ENCODE results near the gene MORC1. TPM values are rescaled to one million over a fixed set of nuclear protein-coding genes. Genes with fewer than 3 reads are reported as not detected.
"Not testable (repeated sequence)": the region's sequence is repeated elsewhere in the genome, so short reads cannot be mapped to it uniquely, and the experiment has no call there.

The MORC1 gene, protein sequence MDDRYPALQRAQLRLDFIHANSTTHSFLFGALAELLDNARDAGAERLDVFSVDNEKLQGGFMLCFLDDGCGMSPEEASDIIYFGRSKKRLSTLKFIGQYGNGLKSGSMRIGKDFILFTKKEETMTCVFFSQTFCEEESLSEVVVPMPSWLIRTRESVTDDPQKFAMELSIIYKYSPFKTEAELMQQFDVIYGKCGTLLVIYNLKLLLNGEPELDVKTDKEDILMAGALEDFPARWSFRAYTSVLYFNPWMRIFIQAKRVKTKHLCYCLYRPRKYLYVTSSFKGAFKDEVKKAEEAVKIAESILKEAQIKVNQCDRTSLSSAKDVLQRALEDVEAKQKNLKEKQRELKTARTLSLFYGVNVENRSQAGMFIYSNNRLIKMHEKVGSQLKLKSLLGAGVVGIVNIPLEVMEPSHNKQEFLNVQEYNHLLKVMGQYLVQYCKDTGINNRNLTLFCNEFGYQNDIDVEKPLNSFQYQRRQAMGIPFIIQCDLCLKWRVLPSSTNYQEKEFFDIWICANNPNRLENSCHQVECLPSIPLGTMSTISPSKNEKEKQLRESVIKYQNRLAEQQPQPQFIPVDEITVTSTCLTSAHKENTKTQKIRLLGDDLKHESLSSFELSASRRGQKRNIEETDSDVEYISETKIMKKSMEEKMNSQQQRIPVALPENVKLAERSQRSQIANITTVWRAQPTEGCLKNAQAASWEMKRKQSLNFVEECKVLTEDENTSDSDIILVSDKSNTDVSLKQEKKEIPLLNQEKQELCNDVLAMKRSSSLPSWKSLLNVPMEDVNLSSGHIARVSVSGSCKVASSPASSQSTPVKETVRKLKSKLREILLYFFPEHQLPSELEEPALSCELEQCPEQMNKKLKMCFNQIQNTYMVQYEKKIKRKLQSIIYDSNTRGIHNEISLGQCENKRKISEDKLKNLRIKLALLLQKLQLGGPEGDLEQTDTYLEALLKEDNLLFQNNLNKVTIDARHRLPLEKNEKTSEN
- not detected for polyA plus RNA-seq

DNA sequence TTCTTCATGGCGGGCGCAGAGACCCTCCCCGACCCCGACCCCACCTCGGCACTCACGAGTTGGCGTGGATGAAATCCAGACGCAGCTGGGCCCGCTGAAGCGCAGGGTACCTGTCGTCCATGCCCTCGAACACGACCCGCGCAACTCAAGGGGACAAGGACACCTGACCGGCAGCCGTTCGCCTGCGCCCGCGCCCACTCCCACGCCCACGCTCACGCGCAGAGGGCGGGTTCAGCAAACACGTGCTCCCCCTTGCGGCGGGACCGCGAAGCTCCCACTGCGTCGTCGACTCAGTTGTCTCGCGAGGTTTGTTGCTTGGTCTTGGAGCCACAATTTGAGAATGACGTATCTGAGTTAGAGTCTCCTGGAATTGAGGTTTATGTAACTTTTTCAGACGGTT, at the start of gene MORC1:
TSS of gene MORC1 (minus strand) at position 196 of the 400 bp plus-strand sequence. CDS start at position 121, 75 bp downstream.
- peaks cover 0 to 5% (median 3%) of the 10 kb centered on the region in 3 donors for H3K9me3 Mint-ChIP-seq
- H3K4me1 Mint-ChIP-seq: peaks cover 0 to 6% (median 3%) of the 10 kb centered on the region in 3 donors
- no peak within 1 kb of the TSS for H3K27ac Mint-ChIP-seq
- peaks cover 5% of the 10 kb centered on the region for H3K27me3 Mint-ChIP-seq
- H3K36me3 Mint-ChIP-seq: no peaks in the 10 kb centered on the region
- H3K4me3 Mint-ChIP-seq: no peak within 1 kb of the TSS

GRCh38 chr3:109165905-109166304, 48.0 kb upstream of the MORC1 start:
- H3K27ac Mint-ChIP-seq: no peak overlapping the region
- H3K27me3 Mint-ChIP-seq: no peaks in the 10 kb centered on the region
- H3K4me3 Mint-ChIP-seq: no peak overlapping the region
- H3K36me3 Mint-ChIP-seq: no peaks in the 10 kb centered on the region
- H3K9me3 Mint-ChIP-seq: peaks cover 1 to 4% (median 2%) of the 10 kb centered on the region in 3 donors
- no peaks in the 10 kb centered on the region for H3K4me1 Mint-ChIP-seq

GRCh38 chr3:109161487-109162123, 43.7 kb upstream of the MORC1 start:
- Mint-ChIP-seq H3K9me3 (peaks cover 0 to 5% (median 4%) of the 10 kb centered on the region in 3 donors), H3K36me3 (peaks cover 2% of the 10 kb centered on the region), H3K4me1 (no peaks in the 10 kb centered on the region), H3K4me3 (no peak overlapping the region), H3K27me3 (no peaks in the 10 kb centered on the region), H3K27ac (no peak overlapping the region)

GRCh38 chr3:109155828-109156227, 37.9 kb upstream of the MORC1 start:
- no peaks in the 10 kb centered on the region for H3K4me1 Mint-ChIP-seq
- H3K4me3 Mint-ChIP-seq: no peak overlapping the region
- H3K36me3 Mint-ChIP-seq: peaks cover 2% of the 10 kb centered on the region
- H3K27me3 Mint-ChIP-seq: no peaks in the 10 kb centered on the region
- H3K9me3 Mint-ChIP-seq: peaks cover 0 to 4% (median 3%) of the 10 kb centered on the region in 3 donors
- no peak overlapping the region for H3K27ac Mint-ChIP-seq

GRCh38 chr3:109154979-109155378, 37.0 kb upstream of the MORC1 start:
- H3K9me3 Mint-ChIP-seq: peaks cover 0 to 4% (median 3%) of the 10 kb centered on the region in 3 donors
- H3K36me3 Mint-ChIP-seq: peaks cover 2% of the 10 kb centered on the region
- H3K27ac Mint-ChIP-seq: no peak overlapping the region
- no peaks in the 10 kb centered on the region for H3K27me3 Mint-ChIP-seq
- H3K4me3 Mint-ChIP-seq: no peak overlapping the region
- no peaks in the 10 kb centered on the region for H3K4me1 Mint-ChIP-seq

- Mint-ChIP-seq H3K4me3 (no peak overlapping the region), H3K36me3 (no peaks in the 10 kb centered on the region), H3K27ac (no peak overlapping the region), H3K27me3 (no peaks in the 10 kb centered on the region), H3K4me1 (no peaks in the 10 kb centered on the region), H3K9me3 (peaks cover 0 to 5% (median 4%) of the 10 kb centered on the region in 3 donors)
These were observed 34.4 kb upstream of the MORC1 start for GRCh38 chr3:109152320-109152719.

GRCh38 chr3:109149078-109149477, 31.1 kb upstream of the MORC1 start:
- Mint-ChIP-seq H3K4me3 (no peak overlapping the region), H3K4me1 (no peaks in the 10 kb centered on the region), H3K36me3 (no peaks in the 10 kb centered on the region), H3K27ac (no peak overlapping the region), H3K9me3 (peaks cover 0 to 4% (median 4%) of the 10 kb centered on the region in 3 donors), H3K27me3 (peaks cover 2% of the 10 kb centered on the region)

DNA sequence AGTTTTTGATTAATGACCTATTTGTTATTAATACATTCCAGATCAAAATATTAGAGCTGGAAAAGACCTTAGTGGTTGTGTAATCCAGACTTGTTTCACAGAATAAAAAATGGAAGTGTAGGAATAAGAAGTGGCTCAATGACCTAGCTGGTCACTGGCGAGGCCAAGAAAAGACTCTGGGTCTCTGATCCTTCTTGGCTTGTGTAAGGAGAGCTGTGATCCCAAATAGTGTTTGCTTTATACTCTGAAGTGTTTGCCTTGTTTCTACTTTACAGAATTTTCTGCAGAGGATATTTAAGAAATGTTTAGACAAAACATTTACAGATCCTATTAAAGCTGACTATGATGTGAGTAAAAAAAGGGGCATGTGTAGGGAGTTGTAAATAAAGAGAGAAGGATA, 25.7 kb upstream of the MORC1 start:
- Mint-ChIP-seq H3K27ac (no peak overlapping the region), H3K9me3 (peaks cover 4 to 6% (median 4%) of the 10 kb centered on the region in 3 donors), H3K27me3 (peaks cover 2% of the 10 kb centered on the region), H3K4me1 (no peaks in the 10 kb centered on the region), H3K36me3 (peaks cover 1% of the 10 kb centered on the region), H3K4me3 (no peak overlapping the region)

- H3K36me3 Mint-ChIP-seq: peaks cover 1% of the 10 kb centered on the region
- no peak overlapping the region for H3K4me3 Mint-ChIP-seq
- peaks cover 2 to 4% (median 2%) of the 10 kb centered on the region in 3 donors for H3K9me3 Mint-ChIP-seq
- no peaks in the 10 kb centered on the region for H3K4me1 Mint-ChIP-seq
- H3K27ac Mint-ChIP-seq: no peak overlapping the region
- H3K27me3 Mint-ChIP-seq: no peaks in the 10 kb centered on the region
These were observed 22.4 kb upstream of the MORC1 start for GRCh38 chr3:109140318-109140717.

GRCh38 chr3:109137761-109138160, 19.8 kb upstream of the MORC1 start:
- H3K36me3 Mint-ChIP-seq: peaks cover 1% of the 10 kb centered on the region
- H3K27me3 Mint-ChIP-seq: no peaks in the 10 kb centered on the region
- H3K9me3 Mint-ChIP-seq: peaks cover 0 to 4% (median 2%) of the 10 kb centered on the region in 3 donors
- H3K4me1 Mint-ChIP-seq: no peaks in the 10 kb centered on the region
- H3K27ac Mint-ChIP-seq: no peak overlapping the region
- H3K4me3 Mint-ChIP-seq: no peak overlapping the region

- no peaks in the 10 kb centered on the region for H3K4me1 Mint-ChIP-seq
- H3K36me3 Mint-ChIP-seq: peaks cover 1% of the 10 kb centered on the region
- no peak within 1 kb of the TSS for H3K4me3 Mint-ChIP-seq
- H3K27ac Mint-ChIP-seq: no peak within 1 kb of the TSS
- H3K27me3 Mint-ChIP-seq: no peaks in the 10 kb centered on the region
- peaks cover 0 to 3% (median 2%) of the 10 kb centered on the region in 3 donors for H3K9me3 Mint-ChIP-seq
These were observed 18.6 kb upstream of the MORC1 start, which contains the start of gene C3orf85 for GRCh38 chr3:109136523-109136922. Gene C3orf85 (plus strand): TSS chr3:109136719. CDS start chr3:109136848, 129 bp downstream.

DNA sequence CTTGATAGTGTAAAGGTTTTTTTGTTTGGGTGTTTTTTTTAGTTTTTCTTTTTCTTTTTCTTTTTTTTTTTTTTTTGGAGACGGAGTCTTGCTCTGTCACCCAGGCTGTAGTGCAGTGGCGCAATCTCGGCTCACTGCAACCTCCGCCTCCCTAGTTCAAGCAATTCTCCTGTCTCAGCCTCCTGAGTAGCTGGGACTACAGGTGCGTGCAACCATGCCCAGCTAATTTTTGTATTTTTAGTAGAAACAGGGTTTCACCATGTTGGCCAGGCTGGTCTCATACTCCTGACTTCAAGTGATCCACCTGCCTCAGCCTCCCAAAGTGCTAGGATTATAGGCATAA, 15.5 kb upstream of the MORC1 start:
- not testable (repeated sequence) for H3K36me3 Mint-ChIP-seq, H3K27ac Mint-ChIP-seq, H3K4me3 Mint-ChIP-seq, H3K9me3 Mint-ChIP-seq, H3K27me3 Mint-ChIP-seq, H3K4me1 Mint-ChIP-seq

GRCh38 chr3:109132801-109133473, 15.0 kb upstream of the MORC1 start:
- no peak overlapping the region for H3K27ac Mint-ChIP-seq
- H3K4me1 Mint-ChIP-seq: no peaks in the 10 kb centered on the region
- H3K36me3 Mint-ChIP-seq: no peaks in the 10 kb centered on the region
- no peaks in the 10 kb centered on the region for H3K9me3 Mint-ChIP-seq
- H3K27me3 Mint-ChIP-seq: no peaks in the 10 kb centered on the region
- H3K4me3 Mint-ChIP-seq: no peak overlapping the region

GRCh38 chr3:109131276-109131675, 13.3 kb upstream of the MORC1 start:
- Mint-ChIP-seq H3K27ac (no peak overlapping the region), H3K9me3 (no peaks in the 10 kb centered on the region), H3K36me3 (no peaks in the 10 kb centered on the region), H3K4me1 (no peaks in the 10 kb centered on the region), H3K27me3 (no peaks in the 10 kb centered on the region), H3K4me3 (no peak overlapping the region)

All from IgD-negative memory B cell (primary cell).